Parathyroid adenoma (tissue), 2 donors: ENCODE measurements around the gene BRAF.
"Not testable (repeated sequence)": the region's sequence is repeated elsewhere in the genome, so short reads cannot be mapped to it uniquely, and the experiment has no call there.

Source experiments
- H2AFZ ChIP-seq: fragments of 300-600 bp; sonication (generic); one replicate; pipeline ENCODE4 v1.7.0; 2017; ENCODE audit warnings: antibody characterized with exemption, mild to moderate bottlenecking
- H3K27ac ChIP-seq: fragments of 300-600 bp; sonication (generic); one replicate; pipeline ENCODE4 v1.7.0; 2017
- H3K27me3 ChIP-seq: fragments of 300-600 bp; sonication (generic); one replicate; pipeline ENCODE4 v1.7.0; 2017; ENCODE audit warnings: low read length; ENCODE audit not compliant: control insufficient read depth, insufficient read depth
- H3K36me3 ChIP-seq: fragments of 300-600 bp; sonication (generic); one replicate; pipeline ENCODE4 v1.7.0; 2017; ENCODE audit warnings: low read length; ENCODE audit not compliant: control insufficient read depth, insufficient read depth
- H3K4me1 ChIP-seq: fragments of 300-600 bp; sonication (generic); one replicate; pipeline ENCODE4 v1.7.0; 2017; ENCODE audit warnings: control low read depth
- H3K4me2 ChIP-seq: fragments of 300-600 bp; sonication (generic); one replicate; pipeline ENCODE4 v1.7.0; 2017; ENCODE audit warnings: low read length
- H3K4me3 ChIP-seq: fragments of 300-600 bp; sonication (generic); one replicate; pipeline ENCODE4 v1.7.0; 2017; ENCODE audit warnings: low read depth, low read length
- H3K79me2 ChIP-seq: fragments of 300-600 bp; sonication (generic); one replicate; pipeline ENCODE4 v1.7.0; 2017; ENCODE audit warnings: control low read depth
- H3K9ac ChIP-seq: fragments of 300-600 bp; sonication (generic); one replicate; pipeline ENCODE4 v1.7.0; 2017; ENCODE audit warnings: mild to moderate bottlenecking
- H3K9me3 ChIP-seq: fragments of 300-600 bp; sonication (generic); one replicate; pipeline ENCODE4 v1.7.0; 2017; ENCODE audit warnings: low read length; ENCODE audit not compliant: control insufficient read depth
- TF ChIP-seq, protein P1 (sequence below): fragments of 300-600 bp; sonication (generic); IDR thresholded peaks from one replicate; pipeline ENCODE4 v1.7.0; 2017; ENCODE audit warnings: antibody characterized with exemption, mild to moderate bottlenecking
- donor health status: primary hyperparathyroidism.

Gene BRAF

GRCh38 chr7:140769852-140770251, 154.9 kb downstream of the BRAF start:
- peaks cover 2% of the 10 kb centered on the region for H3K79me2 ChIP-seq
- H3K9me3 ChIP-seq, result no peaks in the 10 kb centered on the region
- H3K4me1 ChIP-seq, result no peaks in the 10 kb centered on the region
- no peaks in the 10 kb centered on the region for H3K36me3 ChIP-seq
- H2AFZ ChIP-seq, result no peak overlapping the region
- no peak overlapping the region for H3K4me2 ChIP-seq
- no peak overlapping the region for H3K9ac ChIP-seq
- H3K4me3 ChIP-seq, result no peak overlapping the region
- H3K27ac ChIP-seq, result no peak overlapping the region
- no peaks in the 10 kb centered on the region for H3K27me3 ChIP-seq
- TF ChIP-seq, protein P1, sequence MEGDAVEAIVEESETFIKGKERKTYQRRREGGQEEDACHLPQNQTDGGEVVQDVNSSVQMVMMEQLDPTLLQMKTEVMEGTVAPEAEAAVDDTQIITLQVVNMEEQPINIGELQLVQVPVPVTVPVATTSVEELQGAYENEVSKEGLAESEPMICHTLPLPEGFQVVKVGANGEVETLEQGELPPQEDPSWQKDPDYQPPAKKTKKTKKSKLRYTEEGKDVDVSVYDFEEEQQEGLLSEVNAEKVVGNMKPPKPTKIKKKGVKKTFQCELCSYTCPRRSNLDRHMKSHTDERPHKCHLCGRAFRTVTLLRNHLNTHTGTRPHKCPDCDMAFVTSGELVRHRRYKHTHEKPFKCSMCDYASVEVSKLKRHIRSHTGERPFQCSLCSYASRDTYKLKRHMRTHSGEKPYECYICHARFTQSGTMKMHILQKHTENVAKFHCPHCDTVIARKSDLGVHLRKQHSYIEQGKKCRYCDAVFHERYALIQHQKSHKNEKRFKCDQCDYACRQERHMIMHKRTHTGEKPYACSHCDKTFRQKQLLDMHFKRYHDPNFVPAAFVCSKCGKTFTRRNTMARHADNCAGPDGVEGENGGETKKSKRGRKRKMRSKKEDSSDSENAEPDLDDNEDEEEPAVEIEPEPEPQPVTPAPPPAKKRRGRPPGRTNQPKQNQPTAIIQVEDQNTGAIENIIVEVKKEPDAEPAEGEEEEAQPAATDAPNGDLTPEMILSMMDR, result no peak

DNA sequence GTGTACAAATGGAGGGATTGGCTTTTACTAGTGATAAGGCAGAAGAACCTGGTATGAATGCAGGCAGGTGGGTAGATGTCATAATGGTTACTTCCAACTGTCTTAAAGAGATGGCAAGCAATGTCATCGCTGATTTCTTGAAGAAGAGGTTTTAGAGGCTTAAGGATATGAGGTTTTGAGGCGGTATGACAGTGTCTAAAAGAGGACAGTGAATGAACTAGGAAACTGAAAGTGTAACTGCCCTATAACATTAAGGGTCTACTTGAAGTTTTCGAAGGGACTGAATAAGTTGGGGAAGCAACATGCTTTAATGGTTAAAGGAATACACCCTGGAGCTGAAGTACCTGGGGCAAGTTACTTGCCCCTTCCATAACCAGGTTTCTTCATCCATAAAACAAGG, 157.3 kb downstream of the BRAF start:
- Histone ChIP-seq H3K36me3 (no peaks in the 10 kb centered on the region), H3K27ac (no peak overlapping the region), H3K27me3 (no peaks in the 10 kb centered on the region), H3K4me2 (no peak overlapping the region), H3K4me1 (no peaks in the 10 kb centered on the region), H3K79me2 (peaks cover 2% of the 10 kb centered on the region), H3K4me3 (no peak overlapping the region), H2AFZ (no peak overlapping the region), H3K9me3 (no peaks in the 10 kb centered on the region), H3K9ac (no peak overlapping the region)
- TF ChIP-seq, protein P1, result no peak

DNA sequence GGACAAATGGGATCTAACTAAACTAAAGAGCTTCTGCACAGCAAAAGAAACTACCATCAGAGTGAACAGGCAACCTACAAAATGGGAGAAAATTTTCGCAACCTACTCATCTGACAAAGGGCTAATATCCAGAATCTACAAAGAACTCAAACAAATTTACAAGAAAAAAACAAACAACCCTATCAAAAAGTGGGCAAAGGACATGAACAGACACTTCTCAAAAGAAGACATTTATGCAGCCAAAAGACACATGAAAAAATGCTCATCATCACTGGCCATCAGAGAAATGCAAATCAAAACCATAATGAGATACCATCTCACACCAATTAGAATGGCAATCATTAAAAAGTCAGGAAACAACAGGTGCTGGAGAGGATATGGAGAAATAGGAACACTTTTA, 159.3 kb downstream of the BRAF start:
- not testable (repeated sequence) for H3K36me3 ChIP-seq, H3K4me2 ChIP-seq, H2AFZ ChIP-seq, H3K27ac ChIP-seq, H3K27me3 ChIP-seq, H3K79me2 ChIP-seq, H3K4me1 ChIP-seq, H3K4me3 ChIP-seq, H3K9me3 ChIP-seq, H3K9ac ChIP-seq

DNA sequence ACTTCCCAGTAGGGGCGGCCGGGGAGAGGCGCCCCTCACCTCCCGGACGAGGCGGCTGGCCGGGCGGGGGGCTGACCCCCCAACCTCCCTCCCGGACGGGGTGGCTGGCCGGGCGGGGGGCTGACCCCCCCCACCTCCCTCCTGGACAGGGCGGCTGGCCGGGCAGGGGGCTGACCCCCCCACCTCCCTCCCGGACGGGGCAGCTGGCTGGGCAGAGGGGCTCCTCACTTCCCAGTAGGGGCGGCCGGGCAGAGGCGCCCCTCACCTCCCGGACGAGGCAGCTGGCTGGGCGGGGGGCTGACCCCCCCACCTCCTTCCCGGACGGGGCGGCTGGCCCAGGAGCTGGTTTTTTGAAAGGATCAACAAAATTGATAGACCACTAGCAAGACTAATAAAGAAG, 161.6 kb downstream of the BRAF start:
- not testable (repeated sequence) for H3K4me2 ChIP-seq, H3K27ac ChIP-seq, H3K4me3 ChIP-seq, H2AFZ ChIP-seq, H3K4me1 ChIP-seq, H3K36me3 ChIP-seq, H3K79me2 ChIP-seq, H3K9me3 ChIP-seq, H3K9ac ChIP-seq, H3K27me3 ChIP-seq

GRCh38 chr7:140761375-140761774, 163.4 kb downstream of the BRAF start:
- not testable (repeated sequence) for H3K4me2 ChIP-seq, H3K4me3 ChIP-seq, H3K27me3 ChIP-seq, H3K9ac ChIP-seq, H3K9me3 ChIP-seq, H3K79me2 ChIP-seq, H3K27ac ChIP-seq, H3K36me3 ChIP-seq, H2AFZ ChIP-seq, H3K4me1 ChIP-seq

DNA sequence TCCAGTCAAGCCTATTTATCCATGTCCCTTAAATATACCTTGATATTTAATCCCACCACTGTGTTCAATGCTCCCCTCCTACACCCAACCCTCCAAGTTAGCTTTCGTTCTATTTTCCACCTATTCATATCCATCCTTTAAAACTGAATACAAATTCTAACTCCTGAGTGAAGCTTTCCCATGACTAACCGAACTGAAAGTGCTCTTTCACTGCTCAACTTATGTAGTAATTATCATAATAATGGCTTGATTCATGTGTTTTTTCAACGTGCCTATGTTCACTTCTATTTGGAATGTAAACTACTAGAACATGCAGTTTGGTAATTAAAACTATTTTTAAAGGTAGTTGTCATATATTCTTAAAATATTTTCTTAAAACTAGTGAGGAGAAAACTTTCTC, 170.2 kb downstream of the BRAF start:
- Histone ChIP-seq H3K9ac (no peak overlapping the region), H3K9me3 (no peaks in the 10 kb centered on the region), H3K4me1 (no peaks in the 10 kb centered on the region), H3K36me3 (no peaks in the 10 kb centered on the region), H3K4me2 (no peak overlapping the region), H3K4me3 (no peak overlapping the region), H3K79me2 (peaks cover 2% of the 10 kb centered on the region), H3K27ac (no peak overlapping the region), H3K27me3 (no peaks in the 10 kb centered on the region), H2AFZ (no peak overlapping the region)
- TF ChIP-seq, protein P1, result no peak
